Heart right ventricle (tissue), 16 donors: Measurements from ENCODE around the gene SPRN. TPM values are rescaled to one million over a fixed set of nuclear protein-coding genes. Genes with fewer than 3 reads are reported as not detected.

Source experiments
- ATAC-seq, 8 donors: fragments of 200-7000 bp; cut with Tn5 transposase; one replicate each; pipeline ENCODE4 v1.9.1; 2020; ENCODE audit warnings: mild to moderate bottlenecking in 8 of 8, moderate library complexity in 8 of 8, moderate number of reproducible peaks in 1 of 8
- DNase-seq, 2 donors: peaks; one replicate each; pipeline ENCODE4 v3.0.0-alpha.2; 2020
- H3K27ac ChIP-seq, 10 donors: fragments of 200-600 bp; sonication (generic) in 2 of 10; one replicate each; pipeline versions ENCODE4 v1.5.0 to v1.8.0; 2020 to 2022; ENCODE audit warnings: mild to moderate bottlenecking in 3 of 10
- H3K27me3 ChIP-seq, 7 donors: fragments of 200-600 bp; one replicate each; pipeline ENCODE4 v1.8.0; 2021 to 2022; ENCODE audit warnings: mild to moderate bottlenecking in 2 of 7
- H3K36me3 ChIP-seq, 9 donors: fragments of 200-600 bp; sonication (generic) in 1 of 9; one replicate each; pipeline versions ENCODE4 v1.5.0 to v1.8.0; 2020 to 2022; ENCODE audit warnings: mild to moderate bottlenecking in 2 of 9
- H3K4me1 ChIP-seq, 9 donors: fragments of 200-600 bp; sonication (generic) in 1 of 9; one replicate each; pipeline versions ENCODE4 v1.5.0 to v1.8.0; 2020 to 2022; ENCODE audit warnings: mild to moderate bottlenecking in 4 of 9
- H3K4me3 ChIP-seq, 10 donors: fragments of 200-600 bp; sonication (generic) in 2 of 10; one replicate each; pipeline versions ENCODE4 v1.5.0 to v1.8.0; 2020 to 2022; ENCODE audit warnings: mild to moderate bottlenecking in 7 of 10, moderate library complexity in 2 of 10
- H3K9me3 ChIP-seq, 11 donors: fragments of 200-600 bp in 10 of 11; sonication (generic) in 2 of 11; one replicate each; pipeline versions ENCODE4 v1.5.0 to v1.8.0; 2013 to 2022; ENCODE audit warnings: mild to moderate bottlenecking in 2 of 11, control low read depth in 1 of 11, moderate library complexity in 1 of 11
- CTCF ChIP-seq, 9 donors: fragments of 200-600 bp; sonication (generic) in 2 of 9; IDR thresholded peaks; one replicate each; pipeline versions ENCODE4 v1.5.0 to v1.8.0; 2021 to 2022; ENCODE audit warnings: antibody characterized with exemption in 9 of 9, mild to moderate bottlenecking in 5 of 9, moderate library complexity in 1 of 9
- WGBS, 2 donors: extraction: QIAGEN DNeasy Blood & Tissue Kit; methylation state at CpG; one replicate each; pipeline ENCODE4 v1.1.7; 2013; ENCODE audit warnings: inconsistent platforms in 1 of 2; 5-methylcytosine and 5-hydroxymethylcytosine counted together
- intact Hi-C, 10 donors: fragments of 100-400 bp; cut with DNase I; formaldehyde crosslinking; loops; one replicate each; pipeline versions ENCODE4 v1.11.1 to v1.14.2; 2022
- polyA plus RNA-seq, 2 donors: library from polyadenylated mRNA; stranded (reverse); fragments of 200-250 nt; gene quantifications; one replicate each; pipeline ENCODE4 v1.2.3, GENCODE V29; 2013
- total RNA-seq, 10 donors: library from RNA; stranded (reverse); fragmentation: NEBNext Ultra II Directional in 3 of 10; extraction: Animal tissue kit (Norgen Biotek cat#: 25700) in 3 of 10; gene quantifications; one replicate each; pipeline versions ENCODE4 v1.2.1 to v1.2.4, GENCODE V29; 2021 to 2023
- donor health status: Arrhythmogenic right ventricular cardiomyopathy.
- donor health status: ischemic (EF 13 %, LVEDD 7.1; RV severe dilation, severe dysfunction).
- donor health status: healthy with polysubstance abuse.
- donor health status: DM: no; HTN: yes; CAD: no.
- donor health status: DM: no; HTN: no; CAD: no.
- donor health status: ischemic (EF 25% LVEDD 6.9; RV normal size, moderate dysfunction).
- donor health status: ischemic (EF 25% LVEDD 5.7; RV mildly dilated, moderate dysfunction).
- donor health status: healthy.
- donor health status: DM: yes; HTN: yes; CAD: no.
- donor health status: Ischemic cardiomyopathy.
- donor health status: ischemic (EF 35%, LVEDD 5.7; RV mildly dilated, moderate dysfunction).
- donor health status: nonischemic (EF 11% LVEDD 7.7; RV severe dilation, severe dysfunction).
- donor health status: DM: yes; HTN: yes; CAD: no.
- donor health status: PGD.
- donor health status: ischemic (EF 29% LVEDD 5.4; RV normal size, mild dysfunction).
- donor health status: nonischemic (EF 23%, LVEDD 6.1; RV moderate dilation, normal function).

Gene SPRN
- total and polyA plus RNA-seq, 12 donors = 0.07 to 0.22 (median 0.09) TPM; not detected in 9

GRCh38 chr10:133464582-133465031 lies 40.2 kb upstream of the SPRN start:
- no peak for ATAC-seq
- no peaks in the 10 kb centered on the region for H3K36me3 ChIP-seq
- 89 to 95% methylated on average over 12 of the region's 12 CpGs for WGBS, 2 donors
- H3K9me3 ChIP-seq = peaks cover 0 to 2% (median 0%) of the 10 kb centered on the region in 11 donors
- no peak for TF ChIP-seq CTCF (IDR thresholded peaks at IDR 0.05)
- H3K27ac ChIP-seq = no peak overlapping the region
- intact Hi-C loops = no loop called here
- no peaks in the 10 kb centered on the region for H3K4me1 ChIP-seq
- no peak overlapping the region for H3K4me3 ChIP-seq
- peaks cover 0 to 17% (median 0%) of the 10 kb centered on the region in 7 donors for H3K27me3 ChIP-seq
- no peak for DNase-seq

- ATAC-seq (no peak), DNase-seq (no peak)
- H3K27me3 ChIP-seq = peaks cover 0 to 17% (median 0%) of the 10 kb centered on the region in 7 donors
- no peaks in the 10 kb centered on the region for H3K36me3 ChIP-seq
- no peak overlapping the region for H3K4me3 ChIP-seq
- TF ChIP-seq CTCF (IDR thresholded peaks at IDR 0.05) = no peak
- H3K27ac ChIP-seq = no peak overlapping the region
- no peaks in the 10 kb centered on the region for H3K4me1 ChIP-seq
- intact Hi-C loops = no loop called here
- H3K9me3 ChIP-seq = no peaks in the 10 kb centered on the region
- WGBS, 2 donors = 88 to 91% methylated on average over 10 of the region's 10 CpGs
Observed at GRCh38 chr10:133462512-133463305, 38.3 kb upstream of the SPRN start.

GRCh38 chr10:133461841-133462240 lies 37.4 kb upstream of the SPRN start:
- intact Hi-C loops = no loop called here
- Histone ChIP-seq H3K27me3 (peaks cover 0 to 17% (median 0%) of the 10 kb centered on the region in 7 donors), H3K9me3 (no peaks in the 10 kb centered on the region), H3K27ac (no peak overlapping the region), H3K4me1 (no peaks in the 10 kb centered on the region), H3K36me3 (no peaks in the 10 kb centered on the region), H3K4me3 (no peak overlapping the region)
- no peak for DNase-seq
- no peak for TF ChIP-seq CTCF (IDR thresholded peaks at IDR 0.05)
- WGBS, 2 donors = 77% methylated on average over 8 of the region's 8 CpGs
- no peak for ATAC-seq

GRCh38 chr10:133461027-133461426 lies 36.6 kb upstream of the SPRN start:
- ATAC-seq (no peak), DNase-seq (no peak)
- H3K4me3 ChIP-seq = no peak overlapping the region
- H3K27me3 ChIP-seq = peaks cover 0 to 17% (median 0%) of the 10 kb centered on the region in 7 donors
- no peaks in the 10 kb centered on the region for H3K36me3 ChIP-seq
- WGBS, 2 donors = 89 to 93% methylated on average over 7 of the region's 7 CpGs
- no peaks in the 10 kb centered on the region for H3K9me3 ChIP-seq
- H3K27ac ChIP-seq = no peak overlapping the region
- no peak for TF ChIP-seq CTCF (IDR thresholded peaks at IDR 0.05)
- H3K4me1 ChIP-seq = no peaks in the 10 kb centered on the region
- intact Hi-C loops = no loop called here
